ENCODE data around the gene VAC14.

- TF ChIP-seq CTCF (conservative IDR thresholded peaks at IDR 0.05; ENCODE audit: low read depth, low read length) (no peak), EZH2 (IDR thresholded peaks at IDR 0.05; ENCODE audit: low read length, unreplicated experiment) (no peak)
These were observed 89.5 kb downstream of the VAC14 start for GRCh38 chr16:70711211-70712031.
